RWPE1 (cell line): Measurements from ENCODE around the gene YIPF5.

Experiments used
- CTCF ChIA-PET: fragments of 350-600 bp; sonication (Branson Sonifier 250); formaldehyde crosslinking; extraction: SDS; loops from one replicate; lab custom pipeline; 2021; lab: Yijun Ruan, JAX
- POLR2A ChIA-PET: fragments of 400-600 bp; formaldehyde crosslinking; extraction: SDS; loops from one replicate; lab custom pipeline; 2020; ENCODE audit warnings: antibody characterized with exemption; ENCODE audit not compliant: low non-redundant PET; lab: Yijun Ruan, JAX
- DNase-seq: peaks from one replicate; pipeline ENCODE4 v3.0.0; 2012; ENCODE audit warnings: low spot score
- H3K27ac ChIP-seq: fragments of 450-650 bp; 2 replicates; pipeline ENCODE4 v1.5.1; 2017
- TF ChIP-seq, protein P1 (sequence below): fragments of 450-650 bp; conservative IDR thresholded peaks from 2 replicates; pipeline ENCODE4 v1.5.1; 2017; ENCODE audit warnings: low read depth, mild to moderate bottlenecking

Gene YIPF5

DNA sequence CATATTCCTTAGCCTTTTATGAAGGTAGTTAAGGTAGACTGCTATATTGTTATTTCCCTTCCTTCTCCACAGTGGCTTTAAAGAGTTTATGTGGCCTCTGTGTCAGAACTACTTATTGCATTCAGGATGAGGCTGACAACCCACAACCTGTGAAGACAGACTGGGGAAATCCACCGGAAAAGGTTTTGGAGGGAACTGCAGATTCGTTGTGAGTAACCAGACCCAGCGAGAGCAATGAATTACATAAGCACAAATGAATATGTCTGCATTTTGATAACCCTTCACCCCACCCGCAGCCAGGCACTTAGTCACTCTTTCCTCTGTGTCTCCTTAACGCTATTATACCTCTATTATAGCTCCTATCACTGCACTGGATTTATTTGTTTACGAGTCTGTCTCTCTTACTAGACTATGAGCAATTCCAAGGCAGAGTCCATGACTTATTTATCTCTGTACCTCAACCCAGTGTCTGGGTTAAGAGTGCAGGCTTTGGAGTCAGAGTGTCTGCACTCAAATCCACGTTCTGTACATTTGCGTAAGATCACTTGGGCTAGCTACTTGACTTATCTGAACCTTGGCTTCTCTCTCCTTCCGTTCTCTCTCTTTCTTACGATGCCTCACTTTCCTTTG, 19.5 kb upstream of the YIPF5 start:
- no peak overlapping the region for H3K27ac ChIP-seq
- TF ChIP-seq, protein P1, sequence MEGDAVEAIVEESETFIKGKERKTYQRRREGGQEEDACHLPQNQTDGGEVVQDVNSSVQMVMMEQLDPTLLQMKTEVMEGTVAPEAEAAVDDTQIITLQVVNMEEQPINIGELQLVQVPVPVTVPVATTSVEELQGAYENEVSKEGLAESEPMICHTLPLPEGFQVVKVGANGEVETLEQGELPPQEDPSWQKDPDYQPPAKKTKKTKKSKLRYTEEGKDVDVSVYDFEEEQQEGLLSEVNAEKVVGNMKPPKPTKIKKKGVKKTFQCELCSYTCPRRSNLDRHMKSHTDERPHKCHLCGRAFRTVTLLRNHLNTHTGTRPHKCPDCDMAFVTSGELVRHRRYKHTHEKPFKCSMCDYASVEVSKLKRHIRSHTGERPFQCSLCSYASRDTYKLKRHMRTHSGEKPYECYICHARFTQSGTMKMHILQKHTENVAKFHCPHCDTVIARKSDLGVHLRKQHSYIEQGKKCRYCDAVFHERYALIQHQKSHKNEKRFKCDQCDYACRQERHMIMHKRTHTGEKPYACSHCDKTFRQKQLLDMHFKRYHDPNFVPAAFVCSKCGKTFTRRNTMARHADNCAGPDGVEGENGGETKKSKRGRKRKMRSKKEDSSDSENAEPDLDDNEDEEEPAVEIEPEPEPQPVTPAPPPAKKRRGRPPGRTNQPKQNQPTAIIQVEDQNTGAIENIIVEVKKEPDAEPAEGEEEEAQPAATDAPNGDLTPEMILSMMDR, result no peak
- peak; percentile 37 for DNase-seq
- POLR2A ChIA-PET, result interaction anchor here (0.6 kb wide), 1 partner anchor 1231 kb away, joined by 3 read pairs; no protein-coding TSS in a partner anchor
- CTCF ChIA-PET, result interaction anchor here (0.6 kb wide), 1 partner anchor 131 kb away, joined by 3 read pairs; no protein-coding TSS in a partner anchor

DNA sequence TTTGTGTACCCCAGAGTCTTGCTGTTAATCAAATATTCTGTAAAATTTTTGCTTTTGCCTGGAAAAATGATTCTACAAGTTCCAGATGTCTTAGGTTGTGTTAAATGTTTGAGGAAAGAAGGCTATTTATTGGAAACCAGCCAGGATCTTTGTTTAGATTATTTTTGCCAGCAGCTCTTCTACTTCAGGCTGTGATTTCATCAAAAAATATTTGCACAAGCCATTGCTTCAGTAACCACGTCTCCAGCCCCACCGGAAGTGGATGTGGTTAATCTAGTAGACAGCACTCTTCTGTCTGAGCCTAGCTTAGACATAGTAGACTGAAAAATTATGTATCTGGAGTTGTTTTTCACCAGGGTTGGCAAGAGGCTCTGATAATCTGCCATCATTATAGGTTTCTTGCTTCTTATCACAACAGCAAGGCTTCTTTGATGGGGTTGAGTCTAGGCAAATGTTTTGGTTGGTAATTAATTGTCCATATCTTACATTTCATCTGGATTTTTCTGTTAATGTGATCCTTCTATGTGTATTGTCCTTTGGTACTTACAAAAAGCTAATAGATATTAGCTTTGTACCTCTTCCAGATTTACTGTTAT, 17.3 kb upstream of the YIPF5 start:
- ChIA-PET CTCF (interaction anchor here (0.7 kb wide), 2 partner anchors 202 to 1222 kb away, joined by 4 to 5 read pairs; no protein-coding TSS in a partner anchor), POLR2A (interaction anchor here (0.6 kb wide), 1 partner anchor 188 kb away, joined by 4 read pairs; no protein-coding TSS in a partner anchor)
- peak; percentile 30 for DNase-seq
- TF ChIP-seq, protein P1, result no peak
- no peak overlapping the region for H3K27ac ChIP-seq

DNA sequence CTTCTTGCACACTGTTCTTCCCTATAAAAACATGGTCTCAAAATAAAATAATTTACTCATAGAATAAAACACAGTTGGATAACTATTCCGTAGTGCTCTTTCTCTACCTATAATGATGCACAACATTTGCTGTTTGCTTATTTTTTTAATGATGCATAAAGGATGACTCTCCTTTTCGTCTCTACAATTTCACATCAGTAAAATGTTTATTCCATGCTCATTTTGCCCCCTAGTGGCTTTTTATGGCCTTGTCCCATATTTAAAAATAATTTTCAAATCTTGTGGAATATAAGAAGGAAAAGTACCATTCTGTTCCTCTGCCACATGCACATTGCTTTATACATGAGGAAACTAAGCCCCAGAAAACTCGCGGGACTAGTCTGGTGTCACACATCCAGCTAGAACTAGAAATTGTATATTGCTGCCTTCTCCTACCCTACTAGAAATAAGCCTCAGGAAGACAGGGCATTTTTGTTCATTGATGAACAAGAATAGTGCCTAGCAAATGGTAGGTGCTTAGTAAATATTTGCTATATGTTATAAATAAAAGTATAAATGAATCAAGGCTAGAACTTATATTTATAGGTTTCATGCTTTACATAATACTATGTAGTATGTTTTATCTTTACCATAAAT, 12.9 kb upstream of the YIPF5 start:
- DNase-seq, result peak; percentile 28
- no peak overlapping the region for H3K27ac ChIP-seq
- ChIA-PET POLR2A (no interaction called here), CTCF (interaction anchor here (0.7 kb wide), 2 partner anchors 598 to 1159 kb away, joined by 3 to 5 read pairs; no protein-coding TSS in a partner anchor)
- TF ChIP-seq, protein P1, result peak; percentile 89

DNA sequence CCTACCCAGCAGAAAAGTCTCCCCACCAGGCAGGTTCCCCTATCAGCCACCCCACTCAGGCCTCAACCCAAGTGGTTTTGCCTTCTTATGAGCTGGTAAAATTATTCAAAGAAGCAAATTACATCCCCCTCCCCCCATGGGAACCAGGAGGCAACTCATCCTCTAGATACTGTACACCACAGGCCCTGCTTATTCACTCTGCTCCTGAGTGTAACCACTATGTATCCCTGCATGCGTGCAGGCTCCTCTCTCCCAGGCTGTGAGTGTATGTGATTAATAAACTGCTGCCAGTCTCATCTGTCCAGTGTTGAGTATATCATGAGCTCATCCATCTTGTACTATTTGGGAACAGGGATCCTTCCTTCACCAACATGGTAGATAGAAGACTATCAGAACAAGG, 8.8 kb upstream of the YIPF5 start:
- CTCF ChIA-PET, result no interaction called here
- POLR2A ChIA-PET, result no interaction called here

DNA sequence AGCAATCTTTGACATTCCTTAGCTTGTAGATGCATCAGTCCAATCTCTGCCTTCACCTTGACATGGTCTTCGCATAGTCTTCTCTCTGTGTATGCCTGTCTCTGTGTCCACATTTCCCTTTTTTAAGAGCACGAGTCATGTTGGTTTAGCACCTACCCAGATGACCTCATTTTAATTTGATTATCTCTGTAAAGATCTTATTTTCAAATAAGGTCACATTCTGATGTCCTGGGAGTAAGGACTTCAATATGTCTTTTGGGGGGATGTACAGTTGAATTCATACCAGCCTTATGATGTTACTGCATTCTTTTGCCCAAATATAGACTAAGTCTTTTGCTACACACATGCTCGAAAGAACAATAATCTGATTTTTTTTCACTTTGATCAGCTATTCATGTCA, 7.1 kb upstream of the YIPF5 start:
- no peak for DNase-seq
- TF ChIP-seq, protein P1, result no peak
- ChIA-PET CTCF (interaction anchor here (0.5 to 0.6 kb wide), 2 partner anchors 12 to 1076 kb away, joined by 3 to 6 read pairs; no protein-coding TSS in a partner anchor), POLR2A (no interaction called here)
- H3K27ac ChIP-seq, result no peak overlapping the region

More for the DNA sequence above, 8.8 kb upstream of the YIPF5 start:
- no peak overlapping the region for H3K27ac ChIP-seq
- no peak for DNase-seq
- TF ChIP-seq, protein P1, result no peak

DNA sequence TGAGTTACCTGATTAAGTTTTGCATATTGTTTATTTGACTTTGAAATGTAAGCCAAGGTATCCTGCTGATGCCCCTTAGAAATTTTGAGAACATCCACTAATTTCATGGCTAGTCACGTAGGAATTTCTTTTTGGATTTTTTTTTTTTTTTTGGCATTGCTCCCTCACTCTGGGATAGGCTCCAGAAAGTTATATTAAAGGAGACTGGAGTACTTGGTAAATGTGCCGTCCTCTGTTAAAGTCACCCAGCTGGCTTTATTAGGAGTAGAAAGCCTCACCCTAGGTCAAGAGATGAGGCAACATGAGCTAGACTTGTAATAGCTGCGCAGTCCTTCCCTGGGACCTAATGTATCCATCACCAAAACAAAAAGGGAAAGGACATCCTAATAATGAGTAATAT, 3.3 kb upstream of the YIPF5 start:
- H3K27ac ChIP-seq, result no peak overlapping the region
- CTCF ChIA-PET, result interaction anchor here (0.6 kb wide), 1 partner anchor 281 kb away, joined by 3 read pairs; no protein-coding TSS in a partner anchor
- POLR2A ChIA-PET, result no interaction called here
- TF ChIP-seq, protein P1, result no peak
- no peak for DNase-seq
